ENCODE results near the gene C14orf39.
A peak's percentile ranks its signal among the peaks of the same experiment; 100 is the strongest.

The C14orf39 gene

GRCh38 chr14:60485598-60486251 lies at the start of gene C14orf39:
C14orf39 (minus strand) TSS chr14:60486063; CDS start chr14:60485078, 985 bp downstream.
- no peak for DNase-seq (ENCODE audit: low spot score)

GRCh38 chr14:60532442-60532841 lies 46.6 kb upstream of the C14orf39 start:
- no peak for DNase-seq (ENCODE audit: low spot score)

DNA sequence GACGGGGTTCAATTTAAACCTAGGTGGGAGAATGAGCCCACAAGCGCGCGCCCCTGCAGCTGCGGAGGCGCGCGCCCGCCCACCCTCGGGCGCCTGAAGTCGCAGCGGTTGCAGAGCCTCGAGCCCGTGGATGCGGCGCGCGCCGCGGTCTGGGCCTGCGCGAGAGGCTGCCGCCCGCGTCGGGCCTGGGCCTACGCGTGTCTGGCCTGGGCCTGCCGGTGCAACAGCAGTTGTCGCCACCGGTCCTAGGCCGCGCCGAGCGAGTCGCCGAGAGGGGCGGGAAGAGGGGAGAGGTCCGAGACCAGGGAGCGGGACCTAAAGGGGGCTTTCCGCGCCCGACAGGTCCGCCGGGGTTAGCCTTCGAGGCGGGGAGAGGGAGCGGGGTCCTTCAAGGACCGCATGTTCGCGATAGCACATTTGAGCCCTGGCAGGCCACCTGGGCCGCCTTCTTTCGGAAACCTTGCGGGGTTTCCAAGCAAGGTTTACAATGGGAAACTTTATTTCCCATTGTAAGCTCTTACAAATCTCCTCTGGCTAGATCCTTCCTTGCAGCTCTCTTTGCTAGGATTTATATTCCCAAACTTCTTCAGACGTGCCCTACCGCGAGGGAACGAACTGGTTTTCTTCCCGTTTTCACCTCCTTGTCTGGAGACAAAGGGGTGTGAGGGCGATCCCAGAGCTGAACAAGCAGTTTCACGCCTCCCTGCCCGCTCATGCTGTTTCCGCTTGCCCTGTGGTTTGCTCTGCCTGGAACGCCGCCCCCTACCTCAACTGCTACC lies 29.8 kb upstream of the C14orf39 start:
- no peak for DNase-seq (ENCODE audit: low spot score)

DNA sequence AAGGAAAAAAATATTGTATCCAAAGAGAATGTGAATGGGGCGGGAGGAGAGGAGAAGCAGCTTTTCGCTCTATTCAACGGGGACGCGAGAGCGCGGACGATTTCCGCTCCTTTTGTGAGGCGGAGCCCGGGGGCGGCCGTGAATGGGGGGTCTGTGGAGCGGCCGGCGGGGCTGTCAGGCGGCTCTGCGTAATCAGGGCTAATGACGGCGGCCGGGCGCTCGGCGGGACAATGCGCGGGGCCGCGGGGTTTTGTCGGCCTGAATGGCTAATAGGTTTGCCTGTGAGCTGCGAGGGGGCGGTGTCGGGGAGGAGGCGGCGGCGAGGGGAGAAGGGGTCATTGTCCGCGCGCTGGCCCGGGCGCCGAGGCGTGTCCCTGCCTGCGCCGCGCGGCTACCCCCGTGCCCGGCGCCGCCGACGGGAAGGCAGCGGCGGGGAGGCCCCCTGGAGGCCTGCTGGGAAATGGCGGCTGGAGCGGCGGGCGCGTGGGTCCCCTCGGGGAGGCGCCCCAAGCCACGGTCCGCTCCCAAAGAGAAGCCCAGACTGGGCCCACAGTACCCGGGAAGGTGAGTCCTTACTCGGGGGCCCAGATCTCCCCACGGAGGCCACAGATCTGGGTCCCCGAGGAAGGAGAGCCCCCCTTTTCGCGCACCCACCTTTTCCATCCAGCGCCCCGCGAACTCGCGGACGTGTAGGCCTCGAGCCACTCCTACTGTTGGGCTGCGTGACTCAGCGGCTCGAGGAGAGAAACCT lies 29.1 kb upstream of the C14orf39 start:
- DNase-seq (ENCODE audit: low spot score): peak; percentile 62

GRCh38 chr14:60514378-60514740 lies 28.5 kb upstream of the C14orf39 start:
- no peak for DNase-seq (ENCODE audit: low spot score)

GRCh38 chr14:60512973-60513571 lies 27.2 kb upstream of the C14orf39 start:
- no peak for DNase-seq (ENCODE audit: low spot score)

GRCh38 chr14:60512126-60512525 lies 26.3 kb upstream of the C14orf39 start:
- no peak for DNase-seq (ENCODE audit: low spot score)

DNA sequence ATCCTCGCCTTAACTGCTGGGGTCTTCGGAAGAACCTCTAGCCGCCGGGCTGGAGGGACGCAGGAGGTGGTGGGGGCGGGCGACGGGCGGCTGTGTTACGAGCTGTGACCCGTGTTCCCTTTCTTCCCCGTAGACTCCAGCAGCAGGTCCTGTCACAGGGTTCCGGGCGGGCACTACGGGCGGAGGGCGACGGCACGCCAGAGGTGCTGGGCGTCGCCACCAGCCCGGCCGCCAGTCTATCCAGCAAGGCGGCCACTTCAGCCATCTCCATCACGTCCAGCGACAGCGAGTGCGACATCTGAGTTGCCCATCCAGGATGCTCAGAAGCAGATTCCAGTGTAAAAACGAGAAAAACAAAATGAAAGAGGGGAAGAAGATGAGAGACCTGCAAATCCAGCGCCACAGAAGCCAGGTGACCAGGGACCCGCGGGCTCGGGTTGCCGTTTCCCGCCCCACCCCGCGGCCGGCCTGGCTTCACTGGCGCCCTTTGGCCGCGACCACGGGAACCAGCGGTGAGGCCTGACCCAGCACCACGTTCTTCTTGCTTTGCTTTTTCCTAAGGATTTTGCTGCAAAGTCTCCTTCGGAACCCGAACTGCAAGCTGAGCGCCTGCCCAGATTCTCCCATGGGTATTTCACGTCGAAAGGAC lies 25.2 kb upstream of the C14orf39 start:
- DNase-seq (ENCODE audit: low spot score): no peak

GRCh38 chr14:60510254-60510950 lies 24.5 kb upstream of the C14orf39 start:
- DNase-seq (ENCODE audit: low spot score): no peak

- no peak for DNase-seq (ENCODE audit: low spot score)
These were observed 23.8 kb upstream of the C14orf39 start for GRCh38 chr14:60509438-60510253.

DNA sequence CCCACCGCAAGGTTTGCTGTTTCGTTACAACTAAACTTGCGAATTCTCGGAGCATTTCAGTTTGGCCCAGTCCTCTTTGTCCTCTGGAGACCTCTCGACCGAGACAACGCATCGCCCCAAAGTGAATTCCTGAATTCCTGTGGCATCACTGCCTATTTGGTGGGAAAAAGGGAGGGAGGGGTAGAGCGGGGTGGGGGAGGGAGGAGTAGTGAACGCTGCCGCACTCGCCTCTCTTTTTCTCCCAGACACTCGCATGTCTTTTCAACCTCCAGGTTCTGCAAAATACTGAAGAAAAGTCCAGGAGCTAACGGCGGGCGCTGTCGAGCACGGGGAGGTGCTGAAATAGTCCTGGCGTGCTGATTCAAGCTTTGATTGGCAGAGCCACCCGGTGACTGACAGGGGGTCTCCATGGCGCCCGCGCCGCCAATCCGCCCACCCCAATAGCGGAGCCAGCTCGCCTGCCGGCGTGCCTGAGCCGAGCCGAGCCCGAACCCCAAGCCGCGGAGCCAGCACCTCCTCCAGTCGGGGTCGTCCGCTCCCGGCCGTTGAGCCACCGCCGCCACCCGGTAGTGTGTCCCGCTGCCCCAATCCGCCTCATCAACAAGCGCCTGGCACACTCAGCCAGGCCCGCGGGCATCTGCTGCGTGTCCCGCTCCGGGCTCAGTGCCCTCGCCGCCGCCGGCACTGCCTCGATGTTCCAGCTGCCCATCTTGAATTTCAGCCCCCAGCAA lies 23.0 kb upstream of the C14orf39 start, which contains the start of gene SIX6:
Gene SIX6 (plus strand): TSS at position 440 of the 731 bp plus-strand sequence. CDS start 253 bp downstream, at position 693.
- no peak for DNase-seq (ENCODE audit: low spot score)

DNA sequence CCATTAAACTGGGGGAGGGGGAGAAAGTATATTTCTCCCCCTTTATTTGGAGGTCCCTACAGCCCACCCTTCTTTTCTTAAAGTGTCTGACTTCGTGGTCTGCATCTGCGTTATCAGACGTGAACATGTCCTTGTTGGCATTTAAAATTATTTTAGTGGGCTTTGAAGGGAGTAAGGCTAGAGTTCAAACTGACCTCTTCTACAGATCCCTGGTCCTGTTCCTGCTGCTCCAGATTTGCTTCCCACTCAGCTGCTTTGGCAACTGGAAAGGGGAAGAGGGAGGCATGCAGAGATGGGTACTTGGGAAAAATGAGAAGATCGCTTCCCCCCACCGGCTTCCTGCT lies 22.5 kb upstream of the C14orf39 start:
- no peak for DNase-seq (ENCODE audit: low spot score)

GRCh38 chr14:60506985-60507829 lies 21.3 kb upstream of the C14orf39 start:
- DNase-seq (ENCODE audit: low spot score): no peak

DNA sequence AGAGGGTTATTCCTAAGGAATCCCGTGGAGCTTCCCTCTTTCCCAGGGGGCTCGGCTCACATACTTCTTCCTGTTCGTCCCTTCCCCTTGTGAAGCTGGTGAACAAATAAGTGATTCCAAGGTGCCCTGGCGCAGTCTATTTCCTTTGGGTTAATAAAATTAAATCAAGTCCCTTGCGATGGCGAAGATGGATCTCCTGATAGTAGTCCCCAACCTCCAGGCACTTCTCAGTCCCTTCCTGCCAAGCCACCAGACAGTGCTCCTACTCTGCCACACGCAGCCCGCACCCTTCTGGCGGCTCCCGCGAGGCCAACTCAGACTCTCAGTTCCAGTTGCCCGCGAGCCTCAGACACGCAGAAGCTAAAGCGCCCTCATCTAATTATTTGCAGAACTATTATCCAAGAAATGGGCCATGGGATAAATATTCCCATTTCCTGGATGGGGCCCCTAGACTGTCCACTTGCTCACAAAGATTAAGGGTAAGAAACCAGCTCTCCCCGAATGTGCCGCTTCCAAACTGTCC lies 20.7 kb upstream of the C14orf39 start:
- DNase-seq (ENCODE audit: low spot score): no peak

- DNase-seq (ENCODE audit: low spot score): no peak
These were observed 20.1 kb upstream of the C14orf39 start for GRCh38 chr14:60506010-60506409.

- DNase-seq (ENCODE audit: low spot score): no peak
These were observed 19.6 kb upstream of the C14orf39 start for GRCh38 chr14:60505448-60505847.

DNA sequence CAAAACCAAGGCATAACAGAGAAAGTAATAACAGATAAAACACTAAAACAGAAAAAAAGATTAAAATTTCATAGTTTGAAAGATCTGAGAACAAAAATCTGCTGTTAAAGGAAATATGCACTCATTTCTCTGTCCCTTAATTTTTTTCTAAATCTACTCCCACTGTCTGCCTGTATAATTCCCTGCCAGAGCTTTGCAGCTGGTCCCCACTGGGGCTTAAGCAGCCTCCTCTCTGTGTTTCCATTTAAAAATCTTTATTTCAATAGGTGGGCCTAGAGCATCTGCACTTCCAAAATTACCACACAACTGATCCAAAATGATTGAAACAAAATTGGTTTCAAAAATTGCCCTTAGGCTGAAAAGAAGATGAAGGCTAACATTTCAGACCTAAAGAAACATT lies 16.7 kb upstream of the C14orf39 start:
- no peak for DNase-seq (ENCODE audit: low spot score)

GRCh38 chr14:60495946-60496345 lies 10.1 kb upstream of the C14orf39 start:
- no peak for DNase-seq (ENCODE audit: low spot score)

- no peak for DNase-seq (ENCODE audit: low spot score)
These were observed 4.4 kb upstream of the C14orf39 start for GRCh38 chr14:60490270-60490669.
